Eye (tissue), 1 donor: ENCODE data around the gene PHEX.

Source experiments
- DNase-seq: peaks from one replicate; pipeline ENCODE4 v3.0.0-alpha.2; 2015

Gene PHEX

GRCh38 chrX:22159071-22159470 is 126.9 kb downstream of the PHEX start:
- DNase-seq, result peak; percentile 21

DNA sequence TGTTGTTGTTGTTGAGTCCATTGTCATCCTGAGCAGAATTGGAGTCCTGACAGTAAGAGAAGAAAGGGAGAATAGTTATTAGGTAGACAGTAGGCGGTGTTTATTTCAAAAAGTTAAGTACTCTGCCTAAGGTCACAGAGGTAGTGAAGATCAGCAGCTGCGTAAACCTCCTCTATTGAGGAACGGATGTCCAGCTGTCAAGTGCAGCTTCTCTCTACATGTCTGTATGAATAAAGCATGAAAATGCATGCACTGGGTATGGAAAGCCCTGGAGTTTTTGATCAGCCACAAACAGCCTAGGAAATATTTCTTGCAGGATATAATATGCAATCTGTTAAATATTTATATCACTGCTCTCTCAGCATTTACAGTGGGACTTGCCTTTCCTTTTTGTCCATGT is 131.2 kb downstream of the PHEX start:
- no peak for DNase-seq

DNA sequence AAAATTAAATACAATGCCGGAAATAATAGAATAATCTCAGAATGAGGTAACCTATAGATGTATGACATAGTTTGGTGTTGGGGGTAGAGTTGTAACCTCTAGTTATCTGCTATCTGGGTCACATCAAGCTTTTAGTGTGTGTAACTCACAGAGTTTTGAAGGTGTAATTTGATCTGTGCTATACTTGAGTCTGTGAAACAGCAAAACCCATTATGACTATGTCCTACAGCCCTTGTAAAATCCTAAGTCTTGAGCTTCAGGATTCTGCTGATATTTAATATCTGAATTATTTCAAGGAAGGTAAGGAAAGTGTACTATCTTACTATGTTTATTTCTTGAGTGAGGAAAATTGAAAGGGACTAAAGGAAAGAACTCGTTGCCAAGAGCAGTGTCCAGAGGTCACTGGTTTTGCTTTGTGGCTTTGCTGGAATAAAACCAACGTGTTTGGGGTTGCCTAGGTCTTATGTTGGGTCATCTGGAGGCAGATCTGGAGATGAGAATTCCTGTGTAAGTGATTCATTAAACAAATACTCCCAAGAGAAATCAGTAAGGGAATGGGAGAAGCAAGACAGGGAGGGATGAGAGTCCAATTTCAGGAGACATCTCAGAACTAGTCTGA is 132.8 kb downstream of the PHEX start:
- DNase-seq, result no peak

- DNase-seq, result no peak
These were observed 133.8 kb downstream of the PHEX start for GRCh38 chrX:22165732-22166457.

- no peak for DNase-seq
These were observed 139.3 kb downstream of the PHEX start for GRCh38 chrX:22171287-22172060.

GRCh38 chrX:22173966-22174365 is 141.8 kb downstream of the PHEX start:
- no peak for DNase-seq

DNA sequence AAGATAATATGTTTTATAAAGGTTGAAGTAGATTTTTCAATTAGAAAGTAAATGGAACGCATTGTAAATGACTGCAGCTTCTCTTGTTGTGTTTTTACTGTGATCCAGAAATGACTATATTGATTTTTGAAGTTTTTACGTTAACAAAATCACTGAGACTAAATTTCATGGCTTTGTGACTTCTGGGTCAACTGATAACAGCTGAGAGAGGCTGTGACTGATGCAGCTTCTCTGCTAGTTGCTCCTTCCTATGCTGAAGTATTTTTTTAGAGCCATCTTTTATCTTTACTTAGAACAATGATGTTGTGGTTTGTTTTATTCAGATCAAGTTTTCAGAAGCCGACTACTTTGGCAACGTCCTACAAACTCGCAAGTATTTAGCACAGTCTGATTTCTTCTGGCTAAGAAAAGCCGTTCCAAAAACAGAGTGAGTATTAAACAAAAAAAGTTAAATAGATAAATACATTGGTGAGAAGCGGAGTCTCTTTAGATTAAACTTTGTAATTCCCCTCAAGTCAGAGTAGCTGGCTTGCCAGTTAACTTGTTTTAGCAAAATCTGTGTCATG is 145.9 kb downstream of the PHEX start:
- DNase-seq, result no peak

- no peak for DNase-seq
These were observed 152.0 kb downstream of the PHEX start for GRCh38 chrX:22184096-22184495.

DNA sequence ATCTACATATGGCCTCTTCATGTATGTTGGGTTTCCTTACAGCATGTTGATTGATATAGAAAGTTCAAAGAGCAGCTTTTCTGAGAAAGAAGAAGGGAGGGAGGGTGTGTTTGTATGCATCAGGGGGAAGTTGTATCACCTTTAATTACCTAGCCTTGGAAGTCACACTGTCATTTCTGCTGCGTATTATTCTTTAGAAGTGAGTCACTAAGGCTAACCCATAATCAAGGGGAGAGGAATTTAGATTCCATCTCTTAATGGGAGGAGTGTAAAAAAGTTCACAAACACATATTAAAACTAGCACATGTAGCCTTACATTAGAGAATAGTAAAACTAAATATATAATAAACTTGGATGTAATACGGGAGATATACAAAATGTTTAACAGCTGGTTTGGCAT is 154.0 kb downstream of the PHEX start:
- DNase-seq, result no peak

- DNase-seq, result peak; percentile 48
These were observed 160.4 kb downstream of the PHEX start for GRCh38 chrX:22192419-22193060.

DNA sequence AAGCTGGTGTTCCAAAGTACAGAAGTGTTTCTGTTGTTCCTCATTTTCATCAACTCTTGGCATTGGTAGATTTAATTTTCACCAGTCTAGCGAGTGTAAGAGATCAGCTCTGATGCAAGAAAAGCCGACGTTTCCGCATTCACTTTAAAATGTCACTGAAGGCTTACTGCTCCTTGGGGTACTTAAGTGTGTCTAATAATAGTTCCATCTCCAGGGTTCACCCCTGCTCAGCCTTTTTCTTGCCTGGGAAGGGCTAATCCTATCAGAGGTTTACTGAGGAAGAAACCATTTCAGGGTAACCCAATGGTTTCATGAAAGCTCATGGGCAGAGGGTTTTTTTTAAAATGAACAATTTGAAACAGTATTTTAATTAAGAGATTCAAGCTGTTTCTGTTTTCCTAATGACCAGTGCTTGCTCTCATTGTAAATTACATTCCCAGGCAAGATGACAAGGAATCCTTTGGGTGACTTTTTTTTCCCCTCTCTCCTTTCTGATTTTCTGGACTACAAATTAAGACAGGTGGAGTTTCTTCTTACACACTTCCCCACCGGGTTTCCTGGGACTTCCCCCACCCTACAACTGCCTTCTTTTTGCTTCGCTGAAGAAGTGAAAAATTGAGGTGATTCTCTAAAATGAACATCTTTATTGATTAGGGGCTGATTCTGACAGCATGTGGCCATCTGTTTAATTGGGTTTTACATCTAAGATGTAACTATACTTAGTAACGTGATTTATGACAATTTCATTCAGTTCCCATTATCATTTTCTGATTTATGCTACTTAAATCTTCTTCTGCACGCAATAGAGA is 161.9 kb downstream of the PHEX start:
- DNase-seq, result peak; percentile 13

GRCh38 chrX:22194660-22194945 is 162.5 kb downstream of the PHEX start:
- DNase-seq, result no peak

DNA sequence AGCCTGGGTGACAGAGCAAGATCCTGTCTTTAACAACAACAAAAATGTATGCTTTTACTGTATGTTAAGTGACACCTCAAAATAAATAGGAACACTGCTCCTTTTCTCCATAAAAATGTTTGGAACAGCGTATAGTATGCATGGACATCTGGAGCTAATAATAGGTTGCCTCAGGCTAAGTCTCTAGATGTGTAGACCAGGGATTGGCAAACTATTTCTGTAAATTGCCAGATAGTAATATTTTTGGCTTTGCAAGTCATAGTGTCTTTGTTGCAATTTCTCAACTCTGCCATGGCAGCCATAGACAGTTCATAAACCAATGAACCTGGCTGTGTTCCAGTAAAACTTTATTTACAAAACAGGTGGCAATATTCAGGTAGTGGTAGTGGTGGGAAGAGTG is 164.0 kb downstream of the PHEX start:
- DNase-seq, result no peak

DNA sequence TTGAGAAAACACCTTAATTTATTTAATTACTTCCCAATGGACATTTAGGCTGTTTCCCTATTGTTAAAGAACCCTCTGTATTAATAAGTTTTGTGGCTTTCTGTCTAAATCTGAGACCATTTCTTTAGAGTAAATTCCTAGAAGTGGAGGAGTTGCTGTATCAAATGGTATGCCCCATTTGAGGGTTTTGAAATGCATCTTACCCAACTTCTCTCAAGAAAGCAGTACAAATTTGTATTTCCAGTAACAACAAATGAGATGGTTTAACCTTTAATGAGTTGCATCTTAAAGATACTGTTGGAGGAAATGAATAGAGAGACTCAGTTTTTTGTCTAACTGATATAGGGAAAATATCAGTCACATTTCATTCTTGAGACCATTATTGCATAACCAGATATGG is 170.1 kb downstream of the PHEX start:
- DNase-seq, result no peak

DNA sequence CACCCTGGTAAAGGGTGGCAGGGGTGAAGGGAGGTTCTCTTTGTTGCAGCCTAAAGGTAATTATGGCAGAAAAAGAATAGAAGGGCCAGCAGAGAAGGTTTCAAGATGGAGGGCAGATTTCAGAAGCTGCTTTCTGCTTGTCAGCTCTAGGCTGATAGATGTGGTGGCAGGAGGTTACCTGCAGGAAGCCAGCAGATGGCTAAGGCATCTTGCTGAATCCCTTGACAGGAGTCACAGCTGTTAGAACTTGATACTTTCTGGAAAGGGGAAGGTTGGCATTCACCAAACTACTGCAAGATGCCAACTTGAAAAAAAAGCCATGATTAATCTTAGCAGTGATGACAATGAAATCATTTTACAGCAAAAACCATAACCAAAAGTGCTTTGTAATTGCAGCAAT is 171.1 kb downstream of the PHEX start:
- DNase-seq, result no peak

DNA sequence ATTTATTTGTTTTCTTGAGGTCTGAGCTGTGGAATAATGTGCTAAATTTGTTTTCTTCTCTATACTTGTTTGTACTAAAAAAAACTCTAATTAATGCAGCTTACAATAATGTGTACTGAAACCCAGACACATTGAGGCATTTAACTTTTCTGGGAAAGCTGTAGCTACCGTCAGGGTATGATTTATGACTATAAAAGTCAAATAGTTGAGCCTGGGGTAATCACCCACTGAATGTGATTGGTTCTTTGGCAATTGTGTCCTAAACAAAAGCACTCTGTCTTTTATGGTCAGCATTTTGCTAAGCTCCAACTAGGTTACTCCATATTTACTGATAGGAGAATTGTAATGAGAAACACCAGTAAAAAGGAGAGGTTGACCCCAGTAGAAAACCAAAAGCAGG is 174.7 kb downstream of the PHEX start:
- no peak for DNase-seq

DNA sequence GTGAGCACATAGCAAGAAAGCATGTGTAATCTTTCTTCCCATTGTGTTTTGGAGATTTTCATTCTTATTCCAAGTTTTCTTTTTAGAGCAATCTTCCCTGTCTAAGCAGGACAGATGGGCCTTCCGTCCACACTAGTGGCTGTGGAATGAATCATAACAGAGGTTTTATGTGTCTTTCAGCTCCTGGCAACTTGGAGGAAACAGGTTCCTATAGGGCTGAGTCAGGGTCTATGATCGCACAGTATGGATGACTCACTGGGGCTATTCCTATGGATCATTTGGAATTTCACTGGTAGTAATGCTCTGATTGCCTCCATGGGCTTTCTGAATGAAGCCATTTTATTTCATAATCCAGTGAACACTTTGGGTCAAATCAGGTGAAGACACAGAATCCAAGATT is 188.8 kb downstream of the PHEX start:
- DNase-seq, result no peak

- no peak for DNase-seq
These were observed 202.3 kb downstream of the PHEX start for GRCh38 chrX:22234380-22234779.

DNA sequence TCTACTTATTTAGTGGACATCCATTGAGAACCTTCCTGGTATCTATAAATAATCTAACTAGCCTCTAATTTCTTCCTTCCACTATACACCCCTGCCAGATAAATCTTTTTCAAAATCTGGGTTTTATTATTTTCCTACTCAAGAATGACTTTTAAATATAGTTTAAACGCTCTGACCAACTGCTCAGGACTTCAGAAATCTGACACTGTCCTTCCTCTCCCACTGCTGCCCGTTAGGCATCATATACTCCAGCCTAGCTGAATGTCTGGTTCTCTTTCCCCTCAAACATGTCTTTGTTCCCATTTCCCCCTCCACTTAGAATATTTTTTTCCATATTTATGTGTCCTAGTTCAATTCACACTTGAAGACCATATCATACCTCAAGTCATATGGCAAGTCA is 205.4 kb downstream of the PHEX start:
- no peak for DNase-seq

DNA sequence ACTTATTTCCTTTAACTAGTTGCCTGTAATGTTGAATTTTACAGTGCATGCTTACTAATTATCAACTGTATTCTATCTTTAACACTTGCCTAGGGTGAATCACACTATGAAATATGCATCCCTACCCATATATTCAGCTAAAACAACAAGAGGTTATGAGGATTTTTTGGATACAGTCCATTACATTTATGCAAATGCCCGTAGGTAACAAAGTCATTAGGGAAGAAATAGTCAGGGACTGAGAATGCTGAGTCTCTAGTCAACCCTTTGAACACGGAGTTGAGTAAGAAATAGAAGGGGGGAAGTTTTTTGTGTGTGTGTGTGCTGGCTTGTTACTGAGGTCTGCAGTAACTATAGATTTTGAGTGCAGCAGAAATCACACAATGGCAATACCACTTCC is 214.5 kb downstream of the PHEX start:
- DNase-seq, result no peak

- no peak for DNase-seq
These were observed 215.0 kb downstream of the PHEX start for GRCh38 chrX:22247169-22247568.

DNA sequence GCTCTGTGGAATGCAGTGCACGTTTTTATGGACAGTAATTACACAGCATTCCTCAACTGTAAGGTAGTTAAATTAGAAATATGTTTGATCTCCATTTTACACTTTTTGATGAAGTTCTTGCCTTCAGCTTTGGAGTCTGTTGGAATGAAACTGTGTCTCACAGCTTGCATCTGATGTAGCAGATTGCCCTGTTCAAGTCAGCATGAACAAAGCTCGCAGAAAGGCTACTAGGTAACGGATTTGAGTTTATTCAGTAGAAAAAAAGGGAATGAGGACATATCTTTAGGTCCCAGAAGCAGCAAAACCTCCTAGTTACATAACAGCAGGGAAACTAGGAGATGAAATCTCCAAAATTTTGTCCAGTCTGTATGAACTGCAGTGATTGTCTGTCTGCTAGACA is 216.3 kb downstream of the PHEX start:
- DNase-seq, result no peak

DNA sequence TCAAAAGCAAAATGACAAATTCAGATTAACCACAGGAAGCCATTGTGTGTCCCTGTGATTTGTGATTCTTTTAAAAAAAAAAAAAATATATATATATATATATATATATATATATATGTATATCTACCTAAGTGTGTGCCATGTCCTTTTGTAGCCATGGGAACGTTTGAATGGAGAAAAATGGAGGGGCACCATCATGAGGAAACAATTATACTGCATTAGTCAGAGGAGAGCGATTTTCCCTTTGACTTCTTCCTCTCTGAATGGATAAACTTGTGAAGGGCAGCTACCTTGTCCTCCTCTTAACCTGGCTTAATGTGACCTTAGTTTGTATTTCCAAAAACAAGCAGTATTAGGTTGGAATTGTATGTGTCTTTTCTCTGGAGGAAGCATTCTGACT is 217.2 kb downstream of the PHEX start:
- no peak for DNase-seq
